Mesothelial cell of epicardium (in vitro differentiated cells): ENCODE results near the gene LRMDA. TPM values are rescaled to one million over a fixed set of nuclear protein-coding genes. Genes with fewer than 3 reads are reported as not detected.
"Not testable (repeated sequence)": the region's sequence is repeated elsewhere in the genome, so short reads cannot be mapped to it uniquely, and the experiment has no call there.

Source experiments
- DNase-seq, 2 experiments: peaks; one replicate each; pipeline ENCODE4 v3.0.0; 2021; ENCODE audit warnings: low spot score in 2 of 2; ENCODE audit not compliant: unreplicated experiment in 2 of 2
- H3K27ac Mint-ChIP-seq: 2 replicates; pipeline ENCODE4 v1.8.0; 2021; ENCODE audit warnings: mixed read lengths
- H3K27me3 Mint-ChIP-seq: 2 replicates; pipeline ENCODE4 v1.8.0; 2021; ENCODE audit warnings: low read depth, mixed read lengths
- H3K36me3 Mint-ChIP-seq: 2 replicates; pipeline ENCODE4 v1.8.0; 2021; ENCODE audit warnings: mixed read lengths
- H3K4me1 Mint-ChIP-seq: 2 replicates; pipeline ENCODE4 v1.8.0; 2021; ENCODE audit warnings: mixed read lengths
- H3K4me3 Mint-ChIP-seq: 2 replicates; pipeline ENCODE4 v1.8.0; 2021; ENCODE audit warnings: mild to moderate bottlenecking, moderate library complexity, mixed read lengths
- H3K9me3 Mint-ChIP-seq: 2 replicates; pipeline ENCODE4 v1.8.0; 2021; ENCODE audit warnings: mixed read lengths
- CTCF ChIP-seq: fragments of 200-600 bp; sonication (generic); IDR thresholded peaks from one replicate; pipeline ENCODE4 v1.5.0; 2021; ENCODE audit warnings: antibody characterized with exemption; ENCODE audit not compliant: unreplicated experiment
- total RNA-seq: library from RNA; stranded (reverse); gene quantifications from 3 replicates; pipeline ENCODE4 v1.2.1, GENCODE V29; 2021

LRMDA gene
- total RNA-seq, 1 donor from 2014 or later: 2.0 TPM

DNA sequence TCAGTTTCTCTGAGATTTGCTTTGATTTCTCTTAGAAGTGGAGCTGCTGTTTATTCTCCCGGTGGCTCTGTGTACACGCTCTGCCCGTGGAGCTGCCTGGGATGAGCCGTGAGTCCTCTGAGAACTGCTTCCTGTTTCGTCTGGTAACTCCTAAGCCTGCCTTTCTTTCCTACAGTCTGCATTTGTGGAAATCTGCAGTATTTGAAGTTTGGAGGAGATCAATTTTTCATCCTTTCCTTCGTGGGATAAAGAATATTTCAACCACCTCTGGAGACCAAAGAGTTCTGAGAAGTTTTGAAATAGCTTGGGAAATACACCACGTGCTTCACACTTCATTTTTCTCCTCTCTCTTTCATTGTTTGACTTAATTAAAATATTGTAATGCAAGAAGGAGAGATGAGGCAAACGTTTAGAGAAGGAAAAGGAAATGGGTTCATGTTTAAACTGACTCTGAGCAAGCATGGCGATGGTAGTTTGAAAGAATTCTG is 311.9 kb downstream of the LRMDA start:
- peaks cover 16% of the 10 kb centered on the region for H3K4me1 Mint-ChIP-seq

DNA sequence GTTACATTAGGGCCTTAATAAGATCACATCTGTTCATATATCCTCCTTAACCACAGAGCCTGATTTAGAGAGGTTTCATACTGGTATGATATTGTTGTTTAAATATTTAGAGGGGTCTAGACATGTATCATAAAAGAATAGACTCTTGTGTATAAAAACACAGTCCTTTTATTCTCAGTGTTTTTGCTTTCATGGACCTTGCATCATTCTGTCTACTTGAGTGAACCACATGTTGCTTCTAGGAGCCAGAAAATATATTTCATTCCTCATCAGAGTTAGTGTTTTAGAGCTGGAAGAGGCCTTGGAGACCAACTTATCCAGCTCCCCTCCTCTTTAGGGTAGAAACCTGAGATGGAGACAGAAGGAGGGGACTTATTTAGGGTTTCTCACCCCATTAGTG is 312.8 kb downstream of the LRMDA start:
- peaks cover 16% of the 10 kb centered on the region for H3K4me1 Mint-ChIP-seq
- no peak for TF ChIP-seq CTCF
- no peak overlapping the region for H3K27ac Mint-ChIP-seq
- no peaks in the 10 kb centered on the region for H3K9me3 Mint-ChIP-seq
- no peaks in the 10 kb centered on the region for H3K36me3 Mint-ChIP-seq
- DNase-seq: no peak
- peaks cover 64% of the 10 kb centered on the region for H3K27me3 Mint-ChIP-seq
- H3K4me3 Mint-ChIP-seq: no peak overlapping the region

More for the DNA sequence above, 311.9 kb downstream of the LRMDA start:
- TF ChIP-seq CTCF: no peak
- Mint-ChIP-seq H3K27me3 (peaks cover 61% of the 10 kb centered on the region), H3K9me3 (no peaks in the 10 kb centered on the region), H3K36me3 (no peaks in the 10 kb centered on the region), H3K27ac (no peak overlapping the region), H3K4me3 (no peak overlapping the region)
- DNase-seq: no peak

- Mint-ChIP-seq H3K36me3 (no peaks in the 10 kb centered on the region), H3K9me3 (no peaks in the 10 kb centered on the region), H3K27ac (no peak overlapping the region), H3K4me1 (peaks cover 16% of the 10 kb centered on the region), H3K4me3 (no peak overlapping the region), H3K27me3 (peaks cover 58% of the 10 kb centered on the region)
- DNase-seq: no peak
- no peak for TF ChIP-seq CTCF
Observed at GRCh38 chr10:75746356-75746755, 314.9 kb downstream of the LRMDA start.

GRCh38 chr10:75750093-75750875 is 318.9 kb downstream of the LRMDA start:
- DNase-seq, H3K9me3 Mint-ChIP-seq, H3K36me3 Mint-ChIP-seq, H3K27ac Mint-ChIP-seq, H3K4me3 Mint-ChIP-seq: not testable (repeated sequence)
- Mint-ChIP-seq H3K4me1 (peaks cover 11% of the 10 kb centered on the region), H3K27me3 (peaks cover 50% of the 10 kb centered on the region)

- H3K36me3 Mint-ChIP-seq: no peaks in the 10 kb centered on the region
- no peak overlapping the region for H3K4me3 Mint-ChIP-seq
- peaks cover 11% of the 10 kb centered on the region for H3K4me1 Mint-ChIP-seq
- H3K27me3 Mint-ChIP-seq: peaks cover 51% of the 10 kb centered on the region
- no peak overlapping the region for H3K27ac Mint-ChIP-seq
- DNase-seq: no peak
- TF ChIP-seq CTCF: no peak
- no peaks in the 10 kb centered on the region for H3K9me3 Mint-ChIP-seq
Observed at GRCh38 chr10:75751232-75751631, 319.8 kb downstream of the LRMDA start.

- peaks cover 56% of the 10 kb centered on the region for H3K27me3 Mint-ChIP-seq
- no peak overlapping the region for H3K27ac Mint-ChIP-seq
- no peak for TF ChIP-seq CTCF
- H3K4me3 Mint-ChIP-seq: no peak overlapping the region
- H3K9me3 Mint-ChIP-seq: no peaks in the 10 kb centered on the region
- peaks cover 9% of the 10 kb centered on the region for H3K4me1 Mint-ChIP-seq
- DNase-seq: no peak
- no peaks in the 10 kb centered on the region for H3K36me3 Mint-ChIP-seq
Observed at GRCh38 chr10:75753621-75754020, 322.2 kb downstream of the LRMDA start.
